GM18873 (cell line): ENCODE data around the gene MYL10.

Experiments
- ATAC-seq: cut with Tn5 transposase; IDR thresholded peaks from one replicate; pipeline ENCODE4 v1.9.1; 2021; ENCODE audit warnings: mild to moderate bottlenecking, moderate library complexity, moderate number of reproducible peaks; ENCODE audit not compliant: unreplicated experiment, low FRiP score

The MYL10 gene

DNA sequence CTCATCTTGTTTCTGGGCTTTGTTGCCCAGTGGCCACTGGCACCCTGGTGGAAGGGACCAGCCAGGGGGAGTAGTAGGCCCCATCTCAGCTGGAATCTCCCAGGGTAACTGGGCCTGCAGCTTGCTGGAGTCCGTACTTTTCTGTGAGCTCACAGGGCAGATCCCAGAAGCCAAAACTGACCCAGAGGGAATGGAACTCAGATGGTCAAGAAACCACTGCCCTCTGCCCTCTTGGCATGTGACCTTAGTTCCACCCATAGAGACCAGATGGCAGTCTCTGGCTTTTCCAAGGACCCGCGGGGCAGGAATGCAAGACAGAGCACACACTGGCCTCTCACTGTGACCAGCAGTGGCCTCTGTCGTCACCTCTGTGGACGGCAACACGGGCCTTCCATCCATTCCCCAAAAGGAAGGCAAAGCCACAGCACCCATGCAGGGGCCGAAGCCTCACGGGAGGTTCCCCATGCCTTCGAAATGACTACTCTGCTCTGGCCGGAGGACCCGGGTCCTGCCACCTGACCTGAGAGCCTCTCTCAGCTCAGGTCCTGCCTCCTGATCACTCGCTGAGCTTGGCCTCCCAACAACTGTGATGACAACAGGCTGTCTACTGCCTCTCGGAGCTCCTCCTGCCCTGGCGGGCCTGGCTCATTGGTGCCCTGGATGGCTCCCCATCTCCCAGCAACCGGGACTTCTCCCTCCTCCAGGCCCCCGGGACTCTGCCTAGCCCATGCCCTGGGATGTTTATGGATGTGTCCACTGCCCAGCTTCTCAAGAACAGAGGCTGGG is 29.9 kb downstream of the MYL10 start:
- no peak for ATAC-seq

DNA sequence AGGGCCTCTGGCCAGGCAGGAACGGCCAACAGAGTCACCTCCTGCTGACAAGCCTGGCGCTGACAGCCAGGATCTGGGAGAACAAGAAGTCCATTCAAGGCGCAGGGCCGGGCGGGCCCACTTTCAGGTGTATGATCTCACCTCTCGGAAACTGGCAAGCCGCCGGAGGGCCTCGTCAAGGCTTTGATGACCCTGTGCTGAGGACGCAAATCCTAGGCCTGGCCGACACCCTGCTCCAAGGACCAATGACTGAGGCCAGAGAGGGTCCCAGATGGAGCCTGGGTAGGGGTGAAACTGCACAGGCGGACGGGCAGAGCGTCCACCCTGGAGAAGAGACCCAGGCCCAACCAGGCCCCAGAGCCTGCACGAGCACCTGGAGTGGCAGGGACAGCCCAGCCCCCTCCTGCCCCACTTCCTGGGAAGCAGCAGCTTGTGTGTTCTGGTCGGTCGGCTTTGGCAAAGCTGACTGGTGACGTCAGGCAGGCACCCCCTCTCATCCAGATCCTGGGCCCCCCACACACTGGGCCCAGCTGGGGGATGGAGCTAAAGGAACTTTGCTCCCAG is 30.6 kb downstream of the MYL10 start:
- no peak for ATAC-seq

- no peak for ATAC-seq
Measured at GRCh38 chr7:101597941-101598340, 31.2 kb downstream of the MYL10 start.

- no peak for ATAC-seq
Measured at GRCh38 chr7:101596898-101597297, 32.2 kb downstream of the MYL10 start.

DNA sequence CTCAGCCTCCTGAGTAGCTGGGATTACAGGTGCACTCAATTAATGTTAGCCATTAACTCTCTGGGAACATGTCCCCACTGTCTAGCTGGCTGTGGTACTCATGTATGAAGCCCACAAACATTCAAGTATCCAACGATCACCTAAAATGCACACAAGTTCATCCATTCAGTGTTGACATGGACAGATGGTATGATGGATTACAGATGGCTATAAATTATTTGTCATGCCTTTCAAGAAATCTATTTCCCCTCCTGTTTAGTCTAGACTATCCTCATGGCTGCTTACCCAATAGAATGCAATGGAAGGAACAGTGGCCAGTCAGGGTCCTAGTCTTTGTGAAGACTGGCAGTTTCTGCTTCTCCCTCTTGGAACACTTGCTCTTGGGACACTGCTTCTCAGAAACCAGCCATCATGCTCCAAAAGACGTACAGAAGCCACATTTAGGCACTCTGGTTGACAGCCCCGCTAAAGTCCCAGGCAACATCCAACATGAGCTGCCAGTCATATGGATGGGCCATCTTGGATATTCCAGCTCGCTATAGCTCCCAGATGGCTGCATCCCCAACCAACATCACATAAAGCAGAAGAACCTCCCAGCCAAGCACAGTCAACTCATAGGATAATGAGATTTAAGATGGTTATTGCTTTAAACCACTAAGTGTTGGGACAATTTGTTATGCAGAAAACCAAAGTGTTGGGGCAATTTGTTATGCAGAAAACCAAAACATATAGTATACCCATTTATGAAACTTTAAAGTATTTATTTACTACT is 33.1 kb downstream of the MYL10 start:
- ATAC-seq, result no peak

DNA sequence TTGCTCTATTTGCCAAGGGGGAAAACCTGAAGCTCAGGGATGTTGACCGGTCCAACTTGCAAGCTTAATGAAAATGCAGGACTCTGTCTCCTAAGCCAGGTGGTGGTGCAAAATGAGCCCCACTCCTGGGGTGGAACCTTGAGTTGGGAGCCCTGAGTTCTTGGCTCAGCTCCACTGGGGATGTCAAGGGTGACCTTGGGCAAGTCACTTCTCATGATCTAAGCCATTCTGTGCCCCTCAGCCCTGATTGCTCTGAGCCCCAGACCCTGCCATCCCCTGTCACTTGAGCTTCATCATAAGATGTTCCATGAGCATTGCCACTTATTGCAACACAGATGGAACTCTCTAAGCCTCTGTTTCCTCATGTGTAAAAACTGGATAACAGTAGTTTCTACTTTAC is 33.9 kb downstream of the MYL10 start:
- no peak for ATAC-seq

DNA sequence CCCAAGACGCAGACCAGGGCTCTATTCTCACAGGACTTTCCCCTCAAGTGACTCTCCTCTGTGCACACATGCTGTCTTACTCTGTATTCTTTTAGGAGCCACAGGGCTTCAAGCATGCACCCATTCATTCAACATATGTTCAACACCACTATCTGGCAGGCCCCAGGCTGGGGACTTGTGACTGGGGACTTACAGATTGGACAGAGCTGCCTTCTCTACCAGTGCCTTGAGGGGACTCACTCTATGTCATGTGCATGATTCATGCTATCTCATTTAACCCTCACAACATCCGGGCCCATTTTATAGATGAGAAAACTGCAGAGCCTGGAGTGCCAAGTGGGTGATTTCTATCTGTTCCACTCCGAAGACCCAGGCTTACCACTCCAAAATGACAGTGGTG is 34.3 kb downstream of the MYL10 start:
- no peak for ATAC-seq

GRCh38 chr7:101593556-101593955 is 35.5 kb downstream of the MYL10 start:
- no peak for ATAC-seq

GRCh38 chr7:101591504-101591903 is 37.6 kb downstream of the MYL10 start:
- ATAC-seq, result no peak

DNA sequence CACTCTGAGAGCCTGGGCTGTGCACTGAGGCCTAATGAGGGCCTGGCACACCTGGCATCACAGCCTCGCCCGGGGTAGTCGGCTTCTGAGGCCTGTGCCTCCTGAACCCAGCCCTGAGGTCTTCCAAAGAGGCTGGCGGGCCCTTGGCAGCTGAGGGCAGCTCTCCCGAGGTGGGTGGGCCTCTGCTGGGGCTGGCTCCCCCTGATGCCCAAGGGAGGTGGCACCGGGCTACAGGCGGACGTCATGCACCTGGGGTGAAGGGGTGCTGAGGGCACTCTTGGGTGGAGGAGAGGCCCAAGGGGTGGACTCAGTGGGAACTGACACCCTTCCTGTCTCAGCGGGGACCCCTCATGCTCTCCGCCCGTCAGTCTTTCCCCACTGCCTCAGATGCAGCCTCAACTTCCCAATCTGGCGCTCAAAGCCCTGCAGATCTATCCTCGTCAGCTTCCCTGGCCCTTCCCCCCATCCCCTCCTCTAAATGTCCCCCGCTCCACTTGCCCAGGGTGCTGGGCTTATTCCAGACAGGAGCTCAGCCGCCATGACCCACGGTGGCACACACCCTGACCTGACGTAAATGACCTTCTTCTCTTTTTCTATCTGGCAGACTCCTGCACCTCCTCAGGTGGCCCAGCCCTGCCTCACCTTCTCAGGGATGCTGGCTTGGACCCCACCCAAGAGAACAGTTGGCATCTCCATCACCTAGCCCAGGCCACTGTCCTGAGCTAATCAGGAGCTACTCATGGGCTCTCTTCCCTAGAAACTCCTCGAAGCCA is 38.2 kb downstream of the MYL10 start:
- ATAC-seq, result no peak

DNA sequence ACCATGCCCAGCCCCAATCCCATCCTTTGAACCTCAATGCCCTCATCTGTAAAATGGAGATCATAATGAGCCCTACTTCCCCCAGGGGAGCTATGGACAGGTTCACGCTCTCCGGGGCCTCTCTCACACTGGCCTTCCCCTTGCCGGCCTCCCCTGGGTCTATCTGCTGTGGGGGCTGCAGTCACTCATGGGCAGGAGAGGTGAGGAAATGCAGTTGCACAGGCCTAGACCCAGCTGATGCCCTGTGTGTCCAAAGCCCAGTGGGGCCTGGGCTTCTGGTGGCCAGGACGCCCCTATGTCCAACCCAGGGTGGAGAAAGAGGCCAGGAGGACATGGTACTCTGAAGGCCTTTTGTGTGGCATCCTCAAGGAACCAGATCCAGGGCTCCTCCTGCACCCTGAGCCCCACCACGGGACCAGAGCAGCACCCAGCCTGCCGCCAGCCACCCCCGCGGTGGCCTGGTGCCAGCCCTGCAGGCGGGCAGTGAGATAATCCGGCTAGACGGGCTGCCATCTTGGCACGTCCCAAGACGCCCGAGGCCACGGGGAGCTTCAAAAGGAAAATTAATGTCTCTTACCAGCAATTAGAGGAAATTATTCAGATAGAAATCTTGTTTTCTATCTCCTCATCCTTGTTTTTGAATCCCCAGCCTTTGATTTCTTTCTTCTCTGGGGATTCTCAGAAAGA is 39.0 kb downstream of the MYL10 start:
- ATAC-seq, result no peak

- ATAC-seq, result no peak
Measured at GRCh38 chr7:101589052-101589451, 40.0 kb downstream of the MYL10 start.

DNA sequence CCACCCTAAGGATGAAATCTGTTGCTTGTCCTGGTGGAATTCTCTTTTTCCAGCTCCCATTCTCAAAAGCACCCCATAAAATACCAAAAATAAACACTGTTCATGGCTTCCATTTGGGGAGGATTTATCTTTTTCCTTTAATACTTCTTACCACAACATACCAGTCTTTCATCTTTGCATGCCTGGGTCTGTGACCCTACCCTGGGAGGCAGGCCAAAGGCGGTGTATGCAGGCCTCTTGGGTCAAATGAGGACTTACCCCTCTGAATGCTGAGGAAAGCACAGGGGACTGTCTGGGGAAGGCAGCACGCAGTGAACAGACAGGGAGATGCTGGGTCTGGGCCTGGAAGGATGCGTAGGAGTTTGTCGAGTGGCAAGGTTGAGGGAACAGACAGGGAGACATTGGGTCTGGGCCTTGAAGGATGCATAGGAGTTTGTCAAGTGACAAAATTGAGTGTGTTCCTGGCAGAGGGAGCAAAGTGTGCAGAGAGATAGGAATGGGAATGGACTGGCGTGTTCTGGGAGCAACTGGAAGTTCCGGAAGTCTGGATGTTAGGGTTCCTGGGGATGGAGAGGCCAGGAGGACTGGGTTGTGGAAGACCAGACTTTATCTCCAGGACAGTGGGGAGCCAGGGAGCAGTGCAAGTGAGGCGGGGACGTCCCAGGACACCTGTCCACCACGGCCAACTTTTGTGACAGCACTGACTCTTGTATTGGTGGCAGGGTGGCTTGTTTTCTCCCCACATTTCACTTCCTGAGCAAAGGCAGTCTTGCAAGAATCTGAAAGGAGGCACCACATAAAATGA is 40.8 kb downstream of the MYL10 start:
- no peak for ATAC-seq

- no peak for ATAC-seq
Measured at GRCh38 chr7:101586906-101587677, 42.0 kb downstream of the MYL10 start.

GRCh38 chr7:101586078-101586905 is 42.8 kb downstream of the MYL10 start:
- ATAC-seq, result no peak

DNA sequence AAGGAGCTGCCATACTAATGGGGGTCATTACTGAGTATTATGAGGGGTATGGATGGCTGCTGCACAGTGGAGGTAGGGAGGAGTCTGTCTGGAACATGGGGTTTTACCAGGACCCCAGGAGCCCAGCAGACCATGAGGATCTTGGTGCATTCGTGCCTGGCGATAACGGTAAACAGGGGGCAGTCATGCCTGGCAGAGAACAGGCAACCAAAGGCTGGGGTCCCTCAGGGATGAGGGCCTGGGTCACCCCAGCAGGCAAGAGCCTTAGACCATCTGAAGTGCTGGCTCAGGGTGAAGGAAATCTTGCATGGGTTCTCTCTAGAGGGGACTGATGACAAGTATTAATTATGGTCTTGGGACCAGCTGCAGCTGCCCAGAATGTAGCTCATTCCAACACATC is 46.1 kb downstream of the MYL10 start:
- ATAC-seq, result no peak

DNA sequence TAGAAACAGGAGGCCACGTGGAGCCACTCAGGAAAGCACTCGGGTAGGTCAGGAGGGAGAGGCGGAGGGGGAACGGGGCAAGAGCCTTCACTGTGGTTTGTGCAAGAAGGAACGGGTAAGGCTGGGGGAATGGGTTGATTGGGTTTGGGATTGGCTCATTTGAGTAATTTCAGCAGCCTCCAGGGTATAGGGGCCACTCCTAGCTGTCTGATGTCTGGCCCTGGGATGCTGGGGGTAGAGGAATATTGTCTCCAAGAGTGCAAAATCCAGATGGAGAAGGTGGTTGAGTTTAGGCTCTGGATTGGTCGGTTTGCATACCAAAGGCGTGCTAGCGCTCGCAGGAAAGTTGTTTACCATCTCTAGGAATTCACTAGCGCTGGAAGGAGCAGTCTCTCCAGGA is 47.2 kb downstream of the MYL10 start:
- no peak for ATAC-seq

DNA sequence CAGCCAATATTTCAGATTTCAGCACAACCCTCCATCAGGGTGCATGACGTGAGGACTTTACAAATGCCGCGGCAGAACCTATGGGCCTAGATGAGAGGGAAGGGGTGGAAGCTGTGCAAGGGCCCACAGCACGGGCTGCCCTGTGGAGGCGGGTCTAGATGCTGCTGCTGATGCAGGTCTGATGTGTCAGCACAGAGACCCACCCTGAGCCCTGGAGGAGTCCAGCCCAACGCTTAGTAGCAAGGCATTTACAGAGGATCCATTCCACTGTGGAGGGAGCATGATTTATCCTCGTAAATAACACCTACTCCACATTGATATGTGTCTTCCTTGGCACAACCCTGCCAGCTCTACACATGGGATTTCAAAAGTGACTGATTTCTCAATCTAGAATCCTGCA is 48.5 kb downstream of the MYL10 start:
- ATAC-seq, result no peak
